Measurements from ENCODE around the gene TP73. TPM values are rescaled to one million over a fixed set of nuclear protein-coding genes. Genes with fewer than 3 reads are reported as not detected.

The TP73 gene
- total RNA-seq, 1 donor from 2014 or later = not detected

DNA sequence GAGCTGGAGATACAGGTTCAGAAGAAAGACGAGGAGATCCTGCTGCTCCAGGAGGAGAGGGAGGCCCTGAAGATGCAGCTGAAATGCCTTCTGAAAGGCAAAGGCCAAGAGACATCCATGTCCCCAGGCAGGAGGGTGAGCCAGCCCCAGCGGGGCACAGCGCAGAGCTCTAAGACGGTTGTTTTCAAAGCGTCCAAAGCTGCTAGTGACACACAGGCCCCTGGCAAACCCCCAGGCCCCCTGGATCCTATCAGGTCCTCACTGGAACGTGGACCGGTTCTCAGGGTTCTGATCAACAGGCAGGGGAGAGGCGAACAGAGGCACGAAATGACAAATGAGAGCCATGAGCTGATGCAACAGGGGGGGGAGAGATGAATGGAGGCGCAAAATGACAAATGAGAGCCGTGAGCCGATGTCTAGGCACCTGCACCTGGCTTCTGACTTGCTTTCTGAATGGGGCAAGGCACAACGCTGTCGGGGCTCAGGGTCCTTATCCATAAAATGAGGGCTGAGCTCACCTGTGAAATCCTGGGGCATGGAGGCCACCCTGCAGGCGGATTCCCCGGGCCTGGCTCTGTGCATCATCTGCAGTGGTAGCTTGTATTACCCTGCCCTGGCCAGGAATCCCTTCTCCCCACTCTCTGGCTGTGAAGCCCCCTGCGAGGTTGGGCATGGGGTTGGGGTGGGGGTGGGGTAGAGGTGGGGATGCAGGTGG lies 109.1 kb downstream of the TP73 start:
- DNase-seq (ENCODE audit: low spot score) = no peak

DNA sequence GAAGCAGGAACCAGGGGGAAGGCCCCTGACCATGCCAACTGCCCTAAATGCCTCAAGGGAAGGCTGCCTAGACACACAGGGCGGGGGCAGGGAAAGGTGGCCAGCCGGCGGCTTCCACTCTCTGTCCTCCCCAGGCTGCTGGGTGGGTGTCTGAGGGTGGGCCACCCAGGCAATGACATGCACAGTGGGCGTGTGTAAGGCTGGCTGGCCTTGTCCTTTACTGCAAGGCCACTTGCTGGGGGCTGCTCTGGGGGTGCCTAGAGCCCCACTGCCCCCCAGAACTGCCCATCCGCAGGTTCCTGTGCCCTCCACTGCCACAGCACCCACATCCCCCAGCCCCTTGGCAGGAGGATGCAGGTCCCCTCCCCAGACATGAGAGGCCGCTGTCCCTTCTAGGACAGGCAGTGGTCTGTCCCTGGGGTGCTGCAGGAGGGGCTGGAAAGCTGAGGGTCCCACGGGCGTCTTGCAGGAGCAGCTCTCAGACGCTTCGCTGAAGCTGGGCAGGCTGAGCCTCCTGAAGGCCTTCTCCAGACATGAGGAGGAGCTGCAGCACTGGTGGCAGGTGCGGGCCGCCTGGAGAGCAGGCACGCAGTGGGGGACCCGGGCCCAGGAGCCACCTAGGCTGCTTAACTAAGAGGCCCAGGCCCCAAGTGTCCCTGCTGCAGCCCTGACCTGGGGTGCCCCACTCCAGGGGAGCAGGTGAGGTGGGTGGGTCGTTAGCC lies 110.0 kb downstream of the TP73 start:
- DNase-seq (ENCODE audit: low spot score) = no peak

- no peak for DNase-seq (ENCODE audit: low spot score)
Observed at GRCh38 chr1:3762873-3763228, 110.5 kb downstream of the TP73 start.

- no peak for DNase-seq (ENCODE audit: low spot score)
Observed at GRCh38 chr1:3763351-3764125, 111.2 kb downstream of the TP73 start.

GRCh38 chr1:3767328-3767925 lies 115.1 kb downstream of the TP73 start:
- DNase-seq (ENCODE audit: low spot score) = no peak

DNA sequence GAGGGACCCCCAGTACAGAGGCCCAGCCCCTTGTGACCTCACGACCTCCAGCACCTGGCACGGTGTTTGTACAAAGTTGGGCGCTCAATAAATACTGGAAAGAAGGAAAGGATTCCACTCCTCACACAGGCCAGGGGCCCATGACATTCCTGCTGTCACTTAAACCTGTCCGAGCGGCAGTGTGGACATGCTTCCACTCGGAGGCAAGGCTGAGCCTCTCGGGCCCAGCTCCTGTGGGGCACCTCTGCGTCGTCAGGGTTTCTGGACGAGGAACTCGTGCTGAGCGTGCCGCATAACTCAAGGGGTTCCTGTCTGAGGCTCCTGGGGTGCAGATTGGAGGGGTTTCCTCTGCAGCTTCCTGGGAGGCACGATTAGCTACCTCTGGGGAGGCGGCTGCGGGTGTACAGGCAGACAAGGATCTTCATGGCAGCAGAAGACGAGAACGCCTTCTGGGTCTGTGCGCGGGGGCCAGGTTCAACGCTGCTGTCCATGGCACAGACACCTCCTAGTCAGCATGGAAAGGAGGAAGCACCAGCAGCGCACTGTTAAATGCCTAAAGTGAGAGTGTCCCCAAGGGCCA lies 116.6 kb downstream of the TP73 start:
- DNase-seq (ENCODE audit: low spot score) = no peak

DNA sequence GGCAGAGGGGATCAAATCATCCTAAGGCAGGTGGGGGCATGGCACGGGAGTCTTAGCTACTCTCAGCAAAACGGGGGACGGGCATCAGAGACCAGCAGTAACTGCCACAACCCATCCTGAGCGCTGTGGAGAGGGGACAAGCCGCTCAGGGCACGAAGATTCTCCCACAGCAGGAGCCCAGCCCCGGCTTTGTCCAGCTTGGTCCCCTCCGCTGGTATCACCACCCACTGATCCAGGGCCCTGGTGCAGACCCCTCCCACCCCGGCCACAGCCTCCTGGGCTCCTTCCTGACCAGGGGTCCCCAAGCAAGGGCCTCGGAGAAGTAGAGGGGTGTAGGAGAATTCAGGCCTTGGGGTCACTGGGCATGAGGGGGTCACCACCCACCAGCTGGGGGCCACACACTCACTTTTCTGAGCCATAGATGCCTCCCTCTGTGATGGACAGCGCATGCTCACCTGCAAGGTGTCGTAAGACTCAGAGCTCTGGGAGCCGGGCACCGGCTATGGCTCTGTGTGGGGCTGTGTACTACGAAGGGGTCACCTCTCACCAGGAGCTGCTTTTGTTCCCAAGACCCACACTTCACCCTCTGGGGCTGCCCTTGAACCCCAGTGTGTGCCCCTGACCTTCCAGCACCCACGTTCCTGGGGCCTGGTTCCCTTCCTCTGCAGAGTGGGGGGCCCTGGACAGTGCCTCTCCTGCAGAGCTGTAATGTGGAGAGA lies 117.9 kb downstream of the TP73 start:
- no peak for DNase-seq (ENCODE audit: low spot score)

DNA sequence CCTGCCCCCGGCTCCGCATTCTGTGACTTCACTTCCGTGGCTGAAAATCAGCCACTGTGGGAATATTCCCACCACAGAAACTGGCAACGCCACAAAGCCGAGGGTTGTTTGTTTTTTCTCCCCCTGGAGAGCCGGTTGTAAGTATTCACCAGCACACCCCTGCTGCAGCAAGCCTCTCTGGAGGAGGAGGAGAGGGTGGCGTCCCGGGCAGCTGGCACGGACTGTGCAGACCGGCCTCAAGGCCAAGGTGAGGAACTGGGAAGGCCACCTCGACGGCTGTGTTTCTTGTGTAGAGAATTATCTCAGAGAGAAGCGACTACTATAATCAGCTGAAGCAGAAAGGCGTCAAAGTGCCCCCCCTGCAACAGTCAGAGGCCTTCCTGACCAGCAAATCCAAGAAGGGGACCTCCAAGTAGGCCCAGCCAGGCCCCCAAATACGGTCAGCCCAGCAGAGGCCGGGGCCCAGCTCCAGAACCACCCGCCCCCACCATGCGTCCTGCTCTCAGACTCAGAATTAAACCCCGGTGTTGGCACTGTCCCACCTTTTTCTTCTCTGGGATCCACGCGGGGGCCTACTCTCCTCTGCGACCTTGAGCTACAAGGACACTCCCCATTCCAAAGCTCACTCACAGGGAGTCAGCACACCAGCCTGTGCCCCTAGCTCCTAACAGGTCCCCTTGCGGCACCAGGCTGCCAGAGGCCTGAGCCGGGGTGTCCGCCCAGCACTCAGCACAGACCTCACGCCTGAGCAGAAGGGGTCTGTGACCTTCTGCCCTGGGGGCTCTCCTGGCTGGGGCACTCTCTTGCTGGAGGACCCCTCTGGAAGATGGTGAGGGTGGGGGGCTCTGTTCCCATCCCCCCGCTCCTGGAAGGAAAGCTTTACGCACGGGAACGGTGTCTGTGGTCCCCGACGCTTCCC lies 119.1 kb downstream of the TP73 start:
- DNase-seq (ENCODE audit: low spot score) = peak; percentile 23

- DNase-seq (ENCODE audit: low spot score) = peak; percentile 90
Observed at GRCh38 chr1:3772027-3772714, 119.9 kb downstream of the TP73 start.

DNA sequence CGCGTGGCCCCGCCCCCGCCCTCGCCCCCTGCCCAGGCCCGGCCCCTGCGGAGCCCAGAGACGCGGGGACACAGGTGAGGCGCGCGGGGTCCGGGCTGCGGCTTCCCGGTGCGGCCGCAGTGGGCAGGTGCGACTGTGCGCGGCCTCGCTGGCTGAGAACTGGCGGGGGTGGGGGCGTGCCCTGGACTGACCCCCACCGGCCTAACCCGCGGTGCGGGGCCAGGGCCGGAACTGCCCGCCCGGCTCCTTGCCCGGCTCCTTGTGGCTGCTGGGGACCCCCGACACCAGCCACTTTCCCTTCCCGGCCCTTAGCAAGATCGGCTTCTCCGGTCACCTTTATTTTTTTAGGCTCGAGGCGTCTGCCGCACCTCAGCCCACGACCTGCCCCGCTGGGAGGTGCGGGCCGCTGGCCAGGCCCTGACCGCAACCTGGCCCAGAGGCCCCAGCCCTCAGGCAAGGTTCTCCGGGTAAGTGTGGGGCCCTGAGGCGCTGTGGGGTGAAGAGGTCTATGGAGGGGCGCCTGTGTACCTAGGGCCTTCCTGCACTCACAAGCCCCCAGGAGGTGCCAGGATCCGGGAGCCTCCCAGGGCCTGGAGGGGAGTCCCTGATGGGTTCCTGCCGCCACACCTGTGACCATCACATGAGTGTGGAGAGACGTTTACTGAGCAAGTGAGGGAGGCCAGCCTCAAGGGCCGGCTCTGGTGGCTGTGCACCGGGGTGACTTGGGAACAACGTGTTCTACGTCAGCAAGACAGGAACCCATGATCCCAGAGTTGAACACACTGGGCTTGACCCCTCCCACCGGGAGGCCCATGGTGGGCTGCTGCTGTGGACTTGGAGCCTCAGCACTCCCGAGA lies 120.6 kb downstream of the TP73 start, which contains the start of gene SMIM1:
TSS of gene SMIM1 (plus strand) at position 35 of the 857 bp plus-strand sequence. CDS start 2,625 bp downstream, outside the sequence.
- DNase-seq (ENCODE audit: low spot score) = peak; percentile 60

DNA sequence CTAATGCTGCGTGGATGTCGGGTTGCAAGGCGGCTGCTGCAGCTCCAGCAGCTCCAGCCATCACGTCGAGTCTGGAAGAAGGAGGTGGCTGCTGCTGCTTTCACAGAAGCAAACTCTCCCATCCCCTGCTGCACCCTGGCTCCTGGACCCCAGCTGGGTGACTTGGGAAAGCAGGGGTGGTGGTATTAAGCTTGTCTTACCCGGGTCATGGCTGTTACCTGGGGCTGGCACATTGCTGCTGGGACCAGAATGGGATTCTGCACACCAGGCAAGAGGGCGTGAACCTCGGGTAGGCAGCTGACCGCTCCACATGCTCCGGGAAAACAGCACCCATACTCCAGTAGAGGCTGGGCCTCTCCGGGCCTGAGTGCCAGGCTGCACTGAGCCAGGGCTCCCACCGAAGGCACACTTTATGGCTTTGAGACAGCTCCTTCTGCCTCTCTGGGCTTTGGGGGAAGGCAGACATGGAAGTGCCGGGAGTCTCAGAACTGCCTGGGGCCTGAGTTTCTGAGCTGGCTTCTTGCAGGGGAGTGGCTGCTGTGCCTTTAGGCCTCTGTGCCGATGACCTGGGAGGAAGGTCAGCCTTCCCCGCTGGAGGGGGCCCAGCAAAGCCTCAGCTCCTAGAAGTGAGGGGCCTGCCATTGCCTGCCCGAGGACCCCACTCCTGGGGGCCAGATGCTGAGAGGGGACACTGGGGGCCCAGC lies 121.4 kb downstream of the TP73 start:
- DNase-seq (ENCODE audit: low spot score) = peak; percentile 17

- DNase-seq (ENCODE audit: low spot score) = no peak
Observed at GRCh38 chr1:3774276-3774945, 122.1 kb downstream of the TP73 start.

DNA sequence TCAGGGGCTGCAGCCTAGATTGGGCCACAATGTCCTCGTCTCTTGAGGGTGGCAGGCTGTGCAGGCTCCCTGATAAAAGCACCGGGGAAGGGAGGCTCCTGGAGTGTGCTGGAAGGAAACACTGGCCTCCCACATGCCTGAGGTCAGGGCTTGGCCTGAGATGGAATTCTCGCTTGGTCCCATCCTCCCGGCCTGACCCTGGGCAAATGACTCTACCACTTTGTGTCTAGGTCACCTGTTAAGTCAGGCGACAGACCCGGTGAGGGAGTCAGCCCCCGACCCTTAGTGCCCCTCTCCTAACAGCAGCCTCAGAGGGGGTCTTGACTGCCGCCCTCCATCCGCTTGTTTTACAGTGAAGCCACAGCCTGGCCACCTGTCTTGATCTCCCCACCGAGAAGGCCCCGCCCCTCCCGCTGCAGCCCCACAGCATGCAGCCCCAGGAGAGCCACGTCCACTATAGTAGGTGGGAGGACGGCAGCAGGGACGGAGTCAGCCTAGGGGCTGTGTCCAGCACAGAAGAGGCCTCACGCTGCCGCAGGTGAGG lies 122.7 kb downstream of the TP73 start:
- peak; percentile 15 for DNase-seq (ENCODE audit: low spot score)

DNA sequence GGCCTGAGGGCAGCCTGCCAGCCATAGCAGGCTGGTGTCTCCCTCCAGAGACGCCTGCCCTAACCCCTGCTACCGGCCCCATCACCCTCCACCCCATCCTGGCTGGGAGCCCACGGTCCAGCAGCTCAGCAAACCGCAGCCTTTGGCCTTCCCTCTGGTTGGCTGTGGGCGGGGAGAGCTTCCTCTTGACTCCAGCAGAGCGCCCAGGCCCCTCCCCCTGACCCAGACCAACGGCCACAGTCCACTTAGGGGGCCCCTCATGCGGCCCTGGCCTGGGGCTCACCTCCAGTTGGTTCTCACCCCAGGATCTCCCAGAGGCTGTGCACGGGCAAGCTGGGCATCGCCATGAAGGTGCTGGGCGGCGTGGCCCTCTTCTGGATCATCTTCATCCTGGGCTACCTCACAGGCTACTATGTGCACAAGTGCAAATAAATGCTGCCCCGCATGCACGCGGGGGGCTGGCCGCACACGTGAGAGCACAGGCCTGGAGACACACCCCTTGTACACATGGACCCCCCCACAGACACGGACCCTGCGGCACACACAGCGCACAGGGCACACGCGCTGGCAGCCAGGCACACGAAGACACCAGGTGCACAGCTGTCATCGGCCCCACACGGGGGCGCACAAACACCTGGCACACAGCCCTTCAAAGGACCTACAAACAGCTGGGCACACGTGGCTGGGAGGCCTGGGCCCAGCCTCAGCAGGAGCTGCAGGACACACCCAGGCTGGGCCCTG lies 123.3 kb downstream of the TP73 start:
- peak; percentile 84 for DNase-seq (ENCODE audit: low spot score)

- no peak for DNase-seq (ENCODE audit: low spot score)
Observed at GRCh38 chr1:3776231-3776961, 124.1 kb downstream of the TP73 start.
